Measurements from ENCODE around the gene TAS2R39. TPM values are rescaled to one million over a fixed set of nuclear protein-coding genes. Genes with fewer than 3 reads are reported as not detected.
"Not testable (repeated sequence)": the region's sequence is repeated elsewhere in the genome, so short reads cannot be mapped to it uniquely, and the experiment has no call there.

Gene TAS2R39
- polyA plus RNA-seq (2013, experiment 1 of 2): not detected
- not detected for polyA plus RNA-seq (2013, experiment 2 of 2)

DNA sequence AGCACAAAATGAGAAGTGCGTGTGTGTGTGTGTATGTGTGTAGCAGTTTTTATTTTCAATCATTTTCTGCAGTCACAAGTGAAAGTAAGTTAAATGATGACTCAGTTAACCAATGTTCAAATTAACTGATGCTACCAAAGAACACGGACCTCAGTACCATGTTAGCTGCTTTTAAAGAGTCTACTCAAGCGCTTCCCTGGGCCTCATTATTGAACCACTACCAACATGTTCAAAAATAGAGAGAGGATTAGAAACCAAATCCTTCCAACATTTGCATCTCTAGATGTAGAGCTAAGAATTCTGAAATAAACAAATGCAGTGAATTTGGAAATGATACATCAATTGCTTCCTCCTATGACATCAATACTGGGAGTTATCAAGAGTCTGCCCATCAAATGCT lies at the start of gene TAS2R39:
Gene TAS2R39 (plus strand): TSS at position 396 of the 400 bp plus-strand sequence. CDS start 0 bp downstream, at position 396.
- Histone ChIP-seq H3K27me3 (ENCODE audit: insufficient read depth, low read length) (no peaks in the 10 kb centered on the region), H3K4me3 (ENCODE audit: low read length) (no peak within 1 kb of the TSS), H3K9ac (ENCODE audit: low read depth, low read length) (no peak within 1 kb of the TSS), H3K36me3 (ENCODE audit: insufficient read depth, low read length) (no peaks in the 10 kb centered on the region), H3K9me3 (ENCODE audit: insufficient read depth, low read depth, low read length) (peaks cover 15% of the 10 kb centered on the region), H3K27ac (ENCODE audit: low read depth, low read length) (no peak within 1 kb of the TSS), H3K4me1 (ENCODE audit: insufficient read depth, low read length) (peaks cover 9% of the 10 kb centered on the region)
- 97% methylated on average over 3 of the region's 3 CpGs for WGBS

GRCh38 chr7:143147070-143147469 lies 36.1 kb upstream of the TAS2R39 start:
- H3K4me3 ChIP-seq (ENCODE audit: low read length): no peak overlapping the region
- no peaks in the 10 kb centered on the region for H3K36me3 ChIP-seq (ENCODE audit: insufficient read depth, low read length)
- H3K27ac ChIP-seq (ENCODE audit: low read depth, low read length): no peak overlapping the region
- H3K4me1 ChIP-seq (ENCODE audit: insufficient read depth, low read length): no peaks in the 10 kb centered on the region
- H3K9ac ChIP-seq (ENCODE audit: low read depth, low read length): no peak overlapping the region
- H3K27me3 ChIP-seq (ENCODE audit: insufficient read depth, low read length): no peaks in the 10 kb centered on the region
- H3K9me3 ChIP-seq (ENCODE audit: insufficient read depth, low read depth, low read length): no peaks in the 10 kb centered on the region

GRCh38 chr7:143148050-143148449 lies 35.2 kb upstream of the TAS2R39 start:
- H3K27me3 ChIP-seq (ENCODE audit: insufficient read depth, low read length): no peaks in the 10 kb centered on the region
- 74% methylated on average over 4 of the region's 4 CpGs for WGBS
- H3K27ac ChIP-seq (ENCODE audit: low read depth, low read length): no peak overlapping the region
- H3K36me3 ChIP-seq (ENCODE audit: insufficient read depth, low read length): no peaks in the 10 kb centered on the region
- H3K4me3 ChIP-seq (ENCODE audit: low read length): no peak overlapping the region
- H3K9me3 ChIP-seq (ENCODE audit: insufficient read depth, low read depth, low read length): no peaks in the 10 kb centered on the region
- no peaks in the 10 kb centered on the region for H3K4me1 ChIP-seq (ENCODE audit: insufficient read depth, low read length)
- no peak overlapping the region for H3K9ac ChIP-seq (ENCODE audit: low read depth, low read length)

DNA sequence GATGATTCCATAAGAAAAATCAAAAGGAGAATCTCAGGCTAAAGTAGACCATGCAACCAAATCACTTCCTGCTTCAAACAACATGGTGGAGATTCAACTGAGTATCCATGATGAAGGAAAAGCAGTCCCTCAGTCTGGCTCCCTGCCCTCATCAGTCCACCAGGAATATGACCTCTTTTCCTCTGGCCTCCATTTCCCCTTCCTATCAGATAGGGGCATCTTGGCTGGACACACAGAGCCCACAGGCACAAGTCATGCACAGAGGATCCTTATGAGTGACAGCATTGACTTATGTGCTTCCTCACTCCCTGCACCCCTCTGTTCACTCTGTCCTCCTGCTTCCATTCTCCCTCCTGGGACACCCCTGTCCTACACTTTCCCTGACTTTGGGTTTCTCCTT lies 34.6 kb upstream of the TAS2R39 start:
- Histone ChIP-seq H3K27me3 (ENCODE audit: insufficient read depth, low read length) (no peaks in the 10 kb centered on the region), H3K4me3 (ENCODE audit: low read length) (no peak overlapping the region), H3K27ac (ENCODE audit: low read depth, low read length) (no peak overlapping the region), H3K9me3 (ENCODE audit: insufficient read depth, low read depth, low read length) (no peaks in the 10 kb centered on the region), H3K36me3 (ENCODE audit: insufficient read depth, low read length) (no peaks in the 10 kb centered on the region), H3K9ac (ENCODE audit: low read depth, low read length) (no peak overlapping the region), H3K4me1 (ENCODE audit: insufficient read depth, low read length) (no peaks in the 10 kb centered on the region)

GRCh38 chr7:143150696-143151095 lies 32.5 kb upstream of the TAS2R39 start:
- H3K27ac ChIP-seq (ENCODE audit: low read depth, low read length); H3K9me3 ChIP-seq (ENCODE audit: insufficient read depth, low read depth, low read length); H3K27me3 ChIP-seq (ENCODE audit: insufficient read depth, low read length); H3K36me3 ChIP-seq (ENCODE audit: insufficient read depth, low read length); H3K4me3 ChIP-seq (ENCODE audit: low read length); H3K4me1 ChIP-seq (ENCODE audit: insufficient read depth, low read length); H3K9ac ChIP-seq (ENCODE audit: low read depth, low read length): not testable (repeated sequence)
- 97% methylated on average over 6 of the region's 6 CpGs for WGBS

GRCh38 chr7:143158617-143159016 lies 24.6 kb upstream of the TAS2R39 start:
- H3K9me3 ChIP-seq (ENCODE audit: insufficient read depth, low read depth, low read length); H3K4me3 ChIP-seq (ENCODE audit: low read length); H3K36me3 ChIP-seq (ENCODE audit: insufficient read depth, low read length); H3K4me1 ChIP-seq (ENCODE audit: insufficient read depth, low read length); H3K9ac ChIP-seq (ENCODE audit: low read depth, low read length); H3K27me3 ChIP-seq (ENCODE audit: insufficient read depth, low read length); H3K27ac ChIP-seq (ENCODE audit: low read depth, low read length): not testable (repeated sequence)
- WGBS: 85% methylated on average over 3 of the region's 3 CpGs

DNA sequence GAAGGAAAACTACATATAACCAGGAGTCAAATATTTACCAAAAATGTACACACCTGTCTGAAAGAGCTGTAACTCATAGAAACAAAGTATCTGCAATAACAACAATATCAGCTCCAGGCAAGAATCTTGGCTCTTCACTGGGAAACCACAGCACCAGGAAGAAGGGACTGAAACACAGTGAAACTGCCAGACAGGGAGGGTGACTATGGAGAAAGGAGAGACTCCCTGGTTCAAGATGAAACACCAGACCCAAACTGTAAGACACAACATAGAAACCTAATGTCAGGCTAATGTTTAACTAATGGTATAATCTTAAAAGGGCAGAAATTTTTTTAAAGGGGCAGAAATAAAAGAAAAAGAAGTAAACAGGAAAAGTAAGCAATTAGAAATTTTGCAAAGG lies 11.5 kb upstream of the TAS2R39 start:
- peaks cover 15% of the 10 kb centered on the region for H3K9me3 ChIP-seq (ENCODE audit: insufficient read depth, low read depth, low read length)
- H3K27me3 ChIP-seq (ENCODE audit: insufficient read depth, low read length): no peaks in the 10 kb centered on the region
- H3K27ac ChIP-seq (ENCODE audit: low read depth, low read length): no peak overlapping the region
- no peak overlapping the region for H3K9ac ChIP-seq (ENCODE audit: low read depth, low read length)
- H3K4me3 ChIP-seq (ENCODE audit: low read length): no peak overlapping the region
- no peaks in the 10 kb centered on the region for H3K4me1 ChIP-seq (ENCODE audit: insufficient read depth, low read length)
- H3K36me3 ChIP-seq (ENCODE audit: insufficient read depth, low read length): no peaks in the 10 kb centered on the region

- Histone ChIP-seq H3K27ac (ENCODE audit: low read depth, low read length) (no peak overlapping the region), H3K9me3 (ENCODE audit: insufficient read depth, low read depth, low read length) (peaks cover 12% of the 10 kb centered on the region), H3K9ac (ENCODE audit: low read depth, low read length) (no peak overlapping the region), H3K4me1 (ENCODE audit: insufficient read depth, low read length) (no peaks in the 10 kb centered on the region), H3K36me3 (ENCODE audit: insufficient read depth, low read length) (no peaks in the 10 kb centered on the region), H3K27me3 (ENCODE audit: insufficient read depth, low read length) (no peaks in the 10 kb centered on the region), H3K4me3 (ENCODE audit: low read length) (no peak overlapping the region)
- WGBS: 83% methylated on average over 4 of the region's 4 CpGs
Measured at GRCh38 chr7:143172354-143172753, 10.9 kb upstream of the TAS2R39 start.

DNA sequence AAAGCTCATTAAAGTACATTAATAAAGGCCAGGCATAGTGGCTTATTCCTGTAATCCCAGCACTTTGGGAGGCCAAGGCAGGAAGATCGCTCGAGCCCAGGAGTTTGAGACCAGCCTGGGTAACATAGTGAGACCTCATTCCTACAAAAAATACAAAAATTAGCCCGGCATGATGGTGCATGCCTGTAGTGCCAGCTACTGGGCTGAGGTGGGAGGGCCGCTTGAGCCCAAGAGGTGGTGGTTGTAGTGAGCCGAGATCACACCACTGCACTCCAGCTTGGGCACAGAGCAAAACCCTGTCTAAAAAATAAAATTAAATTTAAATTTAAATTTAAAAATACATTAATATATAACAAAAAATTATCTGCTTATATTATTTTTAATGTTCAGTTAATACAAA lies 7.1 kb upstream of the TAS2R39 start:
- no peak overlapping the region for H3K4me3 ChIP-seq (ENCODE audit: low read length)
- no peaks in the 10 kb centered on the region for H3K4me1 ChIP-seq (ENCODE audit: insufficient read depth, low read length)
- no peak overlapping the region for H3K9ac ChIP-seq (ENCODE audit: low read depth, low read length)
- H3K9me3 ChIP-seq (ENCODE audit: insufficient read depth, low read depth, low read length): peaks cover 24% of the 10 kb centered on the region
- no peak overlapping the region for H3K27ac ChIP-seq (ENCODE audit: low read depth, low read length)
- WGBS: 98% methylated on average over 5 of the region's 5 CpGs
- no peaks in the 10 kb centered on the region for H3K27me3 ChIP-seq (ENCODE audit: insufficient read depth, low read length)
- H3K36me3 ChIP-seq (ENCODE audit: insufficient read depth, low read length): no peaks in the 10 kb centered on the region

GRCh38 chr7:143177374-143178119 lies 5.7 kb upstream of the TAS2R39 start:
- no peaks in the 10 kb centered on the region for H3K36me3 ChIP-seq (ENCODE audit: insufficient read depth, low read length)
- H3K27ac ChIP-seq (ENCODE audit: low read depth, low read length): no peak overlapping the region
- no CpG with 5 or more reads among the region's 2 CpGs for WGBS
- no peaks in the 10 kb centered on the region for H3K27me3 ChIP-seq (ENCODE audit: insufficient read depth, low read length)
- no peak overlapping the region for H3K4me3 ChIP-seq (ENCODE audit: low read length)
- H3K9me3 ChIP-seq (ENCODE audit: insufficient read depth, low read depth, low read length): peaks cover 24% of the 10 kb centered on the region
- no peak overlapping the region for H3K9ac ChIP-seq (ENCODE audit: low read depth, low read length)
- H3K4me1 ChIP-seq (ENCODE audit: insufficient read depth, low read length): no peaks in the 10 kb centered on the region

- 100% methylated on average over 2 of the region's 4 CpGs for WGBS
- not testable (repeated sequence) for H3K27me3 ChIP-seq (ENCODE audit: insufficient read depth, low read length); H3K27ac ChIP-seq (ENCODE audit: low read depth, low read length); H3K9ac ChIP-seq (ENCODE audit: low read depth, low read length); H3K36me3 ChIP-seq (ENCODE audit: insufficient read depth, low read length); H3K4me3 ChIP-seq (ENCODE audit: low read length); H3K4me1 ChIP-seq (ENCODE audit: insufficient read depth, low read length)
- peaks cover 24% of the 10 kb centered on the region for H3K9me3 ChIP-seq (ENCODE audit: insufficient read depth, low read depth, low read length)
Measured at GRCh38 chr7:143180771-143181170, 2.4 kb upstream of the TAS2R39 start.

DNA sequence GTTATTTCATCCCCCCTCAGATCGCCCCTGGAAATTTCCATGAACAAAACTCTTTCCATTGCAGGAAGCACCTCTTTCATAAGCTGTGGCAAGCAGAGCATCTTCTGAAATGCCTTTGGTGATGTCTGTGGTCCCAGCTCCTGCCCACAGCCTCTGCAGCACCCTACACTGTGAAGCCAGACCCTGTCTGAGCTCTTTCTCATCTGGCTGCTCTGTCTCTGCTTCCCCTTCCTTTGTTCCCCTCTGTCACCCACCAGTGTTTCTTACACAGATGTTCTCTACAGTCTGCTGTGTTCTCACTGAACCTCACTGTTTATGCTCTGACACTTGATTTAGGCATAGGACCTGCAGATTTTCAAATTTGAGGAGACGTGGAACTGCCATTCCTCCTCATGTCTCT lies 1.9 kb upstream of the TAS2R39 start:
- Histone ChIP-seq H3K36me3 (ENCODE audit: insufficient read depth, low read length) (no peaks in the 10 kb centered on the region), H3K9ac (ENCODE audit: low read depth, low read length) (no peak overlapping the region), H3K4me3 (ENCODE audit: low read length) (no peak overlapping the region), H3K4me1 (ENCODE audit: insufficient read depth, low read length) (peaks cover 9% of the 10 kb centered on the region), H3K27me3 (ENCODE audit: insufficient read depth, low read length) (no peaks in the 10 kb centered on the region), H3K27ac (ENCODE audit: low read depth, low read length) (no peak overlapping the region), H3K9me3 (ENCODE audit: insufficient read depth, low read depth, low read length) (peaks cover 22% of the 10 kb centered on the region)
- 91% methylated on average over 2 of the region's 2 CpGs for WGBS
